ENCODE data around the gene NCOA3. TPM values are rescaled to one million over a fixed set of nuclear protein-coding genes. Genes with fewer than 3 reads are reported as not detected.

NCOA3 gene
- total and polyA plus RNA-seq, 2 of the 8 experiments (the other 6 are each of a cell fraction or from before 2014, with no cell fraction given) = 7.9 to 24.7 TPM

DNA sequence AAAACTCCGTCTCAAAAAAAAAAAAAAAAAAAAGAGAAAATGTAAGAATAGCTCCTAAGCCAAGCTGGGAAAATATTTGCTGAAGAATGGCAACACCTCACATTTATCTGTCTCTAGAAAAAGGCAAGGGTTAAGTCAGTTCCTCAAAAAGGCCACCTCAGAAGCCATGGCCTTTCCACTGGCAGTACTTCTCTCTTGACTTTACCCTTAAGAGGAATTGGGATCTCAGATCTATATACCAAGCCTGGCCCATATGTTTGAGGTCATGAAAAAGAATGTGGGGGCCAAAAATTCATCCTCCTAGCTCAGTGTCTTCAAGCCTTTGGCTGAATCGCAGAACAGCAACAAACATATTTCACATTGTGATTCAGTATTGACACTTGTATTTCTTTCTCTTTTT is 10.9 kb upstream of the NCOA3 start:
- no peak overlapping the region for H4K8ac ChIP-seq (ENCODE audit: extremely low read depth, insufficient read depth, low read length)
- H2BK15ac ChIP-seq (ENCODE audit: low read length) = no peak overlapping the region
- no peak overlapping the region for H3K4ac ChIP-seq (replicated peaks; ENCODE audit: insufficient read length, low read depth, low read length)
- no peaks in the 10 kb centered on the region for H3K27me3 ChIP-seq (replicated peaks in 1 of 4; ENCODE audit: control insufficient read depth in 3 of 4, extremely low read depth in 1 of 4, insufficient read depth in 3 of 4, low read length in 3 of 4)
- no peak overlapping the region for H2AFZ ChIP-seq (ENCODE audit: low read length)
- H3K14ac ChIP-seq (ENCODE audit: insufficient read length) = no peak overlapping the region
- no peak overlapping the region for H2BK20ac ChIP-seq (ENCODE audit: low read length)
- CTCF ChIA-PET (ENCODE audit: partially characterized antibody) = no interaction called here
- no peak overlapping the region for H2BK5ac ChIP-seq (ENCODE audit: low read depth, low read length)
- H2BK120ac ChIP-seq (replicated peaks; ENCODE audit: low read depth, low read length) = no peak overlapping the region
- no peak overlapping the region for H3K27ac ChIP-seq (ENCODE audit: low read depth, low read length)
- 87% methylated on average over 1 of the region's 2 CpGs; no CpG with 5 or more reads in 1 of the 2 experiments for WGBS, 2 experiments (ENCODE audit: extremely low coverage in 1 of 2, insufficient coverage in 1 of 2, insufficient read length in 1 of 2, insufficient replicate concordance in 2 of 2, low coverage in 1 of 2, low lambda C conversion rate in 2 of 2, missing lambda C conversion rate in 1 of 2)
- DNase-seq (ENCODE audit: low read depth in 1 of 2, low spot score in 2 of 2) = no peak
- no peak overlapping the region for H3K56ac ChIP-seq (replicated peaks; ENCODE audit: insufficient read length, low read depth, low read length)
- H3K4me3 ChIP-seq (ENCODE audit: extremely low read depth in 1 of 4, insufficient read depth in 2 of 4, low read depth in 3 of 4, low read length in 4 of 4) = no peak overlapping the region
- no peak overlapping the region for H2AK5ac ChIP-seq (ENCODE audit: low read depth, low read length)
- TF ChIP-seq ASH2L (IDR thresholded peaks at IDR 0.05; ENCODE audit: low read length) (no peak), SUZ12 (IDR thresholded peaks at IDR 0.05; ENCODE audit: low read length) (no peak), GABPA (IDR thresholded peaks at IDR 0.05; ENCODE audit: borderline replicate concordance, insufficient read depth, low read length) (no peak), KDM5A (IDR thresholded peaks at IDR 0.05; ENCODE audit: low read length) (no peak), BRCA1 (IDR thresholded peaks at IDR 0.05; ENCODE audit: low read depth, low read length) (no peak), BACH1 (IDR thresholded peaks at IDR 0.05; ENCODE audit: low read length) (no peak), JUND (IDR thresholded peaks at IDR 0.05; ENCODE audit: low read length) (no peak), CBX8 (IDR thresholded peaks at IDR 0.05; ENCODE audit: borderline replicate concordance, low read depth, low read length) (no peak), SIRT6 (IDR thresholded peaks at IDR 0.05; ENCODE audit: low read length) (no peak)
- TF ChIP-seq, protein P1, sequence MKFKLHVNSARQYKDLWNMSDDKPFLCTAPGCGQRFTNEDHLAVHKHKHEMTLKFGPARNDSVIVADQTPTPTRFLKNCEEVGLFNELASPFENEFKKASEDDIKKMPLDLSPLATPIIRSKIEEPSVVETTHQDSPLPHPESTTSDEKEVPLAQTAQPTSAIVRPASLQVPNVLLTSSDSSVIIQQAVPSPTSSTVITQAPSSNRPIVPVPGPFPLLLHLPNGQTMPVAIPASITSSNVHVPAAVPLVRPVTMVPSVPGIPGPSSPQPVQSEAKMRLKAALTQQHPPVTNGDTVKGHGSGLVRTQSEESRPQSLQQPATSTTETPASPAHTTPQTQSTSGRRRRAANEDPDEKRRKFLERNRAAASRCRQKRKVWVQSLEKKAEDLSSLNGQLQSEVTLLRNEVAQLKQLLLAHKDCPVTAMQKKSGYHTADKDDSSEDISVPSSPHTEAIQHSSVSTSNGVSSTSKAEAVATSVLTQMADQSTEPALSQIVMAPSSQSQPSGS (IDR thresholded peaks at IDR 0.05; ENCODE audit: low read length) = no peak
- H4K20me1 ChIP-seq (replicated peaks in 1 of 2; ENCODE audit: control insufficient read depth in 1 of 2, insufficient read depth in 2 of 2, low read length in 2 of 2) = no peaks in the 10 kb centered on the region
- H3K23ac ChIP-seq (ENCODE audit: insufficient read length) = no peak overlapping the region
- peaks cover 0 to 8% (median 3%) of the 10 kb centered on the region in 4 experiments; a peak in 5 of 7 replicates for H3K4me1 ChIP-seq (replicated peaks in 1 of 4; ENCODE audit: control insufficient read depth in 3 of 4, insufficient read depth in 4 of 4, low read length in 3 of 4)
- no peak overlapping the region for H4K5ac ChIP-seq (ENCODE audit: insufficient read length, low read depth, low read length)
- no peaks in the 10 kb centered on the region for H3K9me3 ChIP-seq (ENCODE audit: insufficient read depth in 2 of 2, low read depth in 1 of 2, low read length in 1 of 2)
- no peaks in the 10 kb centered on the region for H3K36me3 ChIP-seq (ENCODE audit: control insufficient read depth in 2 of 4, insufficient read depth in 4 of 4, low read length in 3 of 4)
- POLR2A ChIA-PET (ENCODE audit: partially characterized antibody) = no interaction called here
- FAIRE-seq = no peak
- no peak overlapping the region for H4K91ac ChIP-seq (replicated peaks; ENCODE audit: insufficient read length, low read length)
- no peak overlapping the region for H3K18ac ChIP-seq (ENCODE audit: extremely low read depth, low read length)
- no peaks in the 10 kb centered on the region for H3K79me1 ChIP-seq (ENCODE audit: low read depth, low read length)
- no peaks in the 10 kb centered on the region for H3K23me2 ChIP-seq (ENCODE audit: low read depth, low read length)
- no peaks in the 10 kb centered on the region for H3K79me2 ChIP-seq (ENCODE audit: control insufficient read depth in 1 of 2, insufficient read depth in 2 of 2, low read length in 2 of 2)
- H3K4me2 ChIP-seq (ENCODE audit: insufficient read depth in 1 of 2, low read depth in 2 of 2, low read length in 2 of 2) = no peak overlapping the region
- no peak overlapping the region for H2BK12ac ChIP-seq (ENCODE audit: low read depth, low read length)
- no peak overlapping the region for H3K9ac ChIP-seq (replicated peaks in 1 of 4; ENCODE audit: extremely low read depth in 1 of 4, low read depth in 3 of 4, low read length in 3 of 4)
